ENCODE measurements around the gene CTXN1. TPM values are rescaled to one million over a fixed set of nuclear protein-coding genes. Genes with fewer than 3 reads are reported as not detected.

CTXN1 gene
- total RNA-seq, 2 donors from 2014 or later: 5.0 to 37.1 TPM

DNA sequence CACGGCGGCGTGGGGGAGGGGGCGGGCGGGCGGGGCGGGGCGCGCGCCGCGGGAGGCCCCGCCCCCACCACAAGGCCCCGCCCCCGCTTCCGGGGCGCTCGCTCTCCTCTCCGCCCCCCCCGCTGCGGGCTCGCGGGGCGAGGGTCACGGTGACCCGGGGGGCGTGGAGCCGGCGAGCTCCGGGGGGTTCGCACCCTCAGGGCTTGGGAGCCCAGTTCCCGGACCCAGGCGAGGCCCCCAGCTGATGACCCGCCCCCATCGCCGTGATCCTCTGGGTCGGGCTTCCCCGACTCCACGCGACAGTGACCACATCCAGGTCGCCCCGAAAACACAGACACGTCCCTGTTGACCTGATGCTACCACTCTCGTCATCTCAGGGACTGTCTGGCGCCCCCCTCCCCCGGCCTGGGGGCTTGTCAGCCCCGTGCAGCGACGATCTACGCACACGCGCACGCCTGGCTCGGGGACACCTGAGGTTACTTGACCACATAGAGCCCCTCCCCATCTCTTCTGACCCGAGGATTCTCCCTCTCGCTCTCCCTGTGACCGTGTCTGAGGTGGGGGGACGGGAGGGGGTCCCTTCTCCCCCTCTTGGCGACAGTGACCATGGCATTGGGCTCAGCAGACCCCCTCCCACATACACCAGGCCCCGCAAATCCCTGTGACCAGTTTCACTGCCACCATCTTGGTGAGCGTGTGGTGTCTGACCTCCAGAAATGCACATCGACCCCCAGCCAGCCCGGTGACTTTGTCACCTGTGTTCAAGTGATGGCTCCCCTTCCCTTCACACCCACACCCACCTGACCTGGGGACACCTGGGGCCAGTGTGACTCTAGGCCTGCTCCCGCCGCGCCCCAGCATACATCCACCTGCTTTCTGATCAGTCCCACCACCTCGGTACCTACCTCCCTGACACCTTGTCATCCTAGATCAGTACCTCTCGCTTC, 21.6 kb downstream of the CTXN1 start:
- Histone ChIP-seq H3K27ac (peak overlapping the region; percentile 83 to 93), H3K4me3 (peak overlapping the region; percentile 90 to 95), H3K4me1 (replicated peaks) (peaks cover 15% of the 10 kb centered on the region), H3K36me3 (no peaks in the 10 kb centered on the region), H3K27me3 (replicated peaks; ENCODE audit: insufficient read depth) (no peaks in the 10 kb centered on the region), H3K9me3 (no peaks in the 10 kb centered on the region)
- TF ChIP-seq POLR2AphosphoS5 (IDR thresholded peaks at IDR 0.05) (no peak), POLR2A (IDR thresholded peaks at IDR 0.05) (no peak)
- TF ChIP-seq, protein P1, sequence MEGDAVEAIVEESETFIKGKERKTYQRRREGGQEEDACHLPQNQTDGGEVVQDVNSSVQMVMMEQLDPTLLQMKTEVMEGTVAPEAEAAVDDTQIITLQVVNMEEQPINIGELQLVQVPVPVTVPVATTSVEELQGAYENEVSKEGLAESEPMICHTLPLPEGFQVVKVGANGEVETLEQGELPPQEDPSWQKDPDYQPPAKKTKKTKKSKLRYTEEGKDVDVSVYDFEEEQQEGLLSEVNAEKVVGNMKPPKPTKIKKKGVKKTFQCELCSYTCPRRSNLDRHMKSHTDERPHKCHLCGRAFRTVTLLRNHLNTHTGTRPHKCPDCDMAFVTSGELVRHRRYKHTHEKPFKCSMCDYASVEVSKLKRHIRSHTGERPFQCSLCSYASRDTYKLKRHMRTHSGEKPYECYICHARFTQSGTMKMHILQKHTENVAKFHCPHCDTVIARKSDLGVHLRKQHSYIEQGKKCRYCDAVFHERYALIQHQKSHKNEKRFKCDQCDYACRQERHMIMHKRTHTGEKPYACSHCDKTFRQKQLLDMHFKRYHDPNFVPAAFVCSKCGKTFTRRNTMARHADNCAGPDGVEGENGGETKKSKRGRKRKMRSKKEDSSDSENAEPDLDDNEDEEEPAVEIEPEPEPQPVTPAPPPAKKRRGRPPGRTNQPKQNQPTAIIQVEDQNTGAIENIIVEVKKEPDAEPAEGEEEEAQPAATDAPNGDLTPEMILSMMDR (IDR thresholded peaks at IDR 0.05): no peak
- no peak for DNase-seq (ENCODE audit: low spot score)
- intact Hi-C loops (cut with DNase I): loop anchor here (5.0 kb wide), 1 partner anchor 72 kb away; the partner anchor contains the start of gene EVI5L
- WGBS: 10% methylated on average over 54 of the region's 68 CpGs

DNA sequence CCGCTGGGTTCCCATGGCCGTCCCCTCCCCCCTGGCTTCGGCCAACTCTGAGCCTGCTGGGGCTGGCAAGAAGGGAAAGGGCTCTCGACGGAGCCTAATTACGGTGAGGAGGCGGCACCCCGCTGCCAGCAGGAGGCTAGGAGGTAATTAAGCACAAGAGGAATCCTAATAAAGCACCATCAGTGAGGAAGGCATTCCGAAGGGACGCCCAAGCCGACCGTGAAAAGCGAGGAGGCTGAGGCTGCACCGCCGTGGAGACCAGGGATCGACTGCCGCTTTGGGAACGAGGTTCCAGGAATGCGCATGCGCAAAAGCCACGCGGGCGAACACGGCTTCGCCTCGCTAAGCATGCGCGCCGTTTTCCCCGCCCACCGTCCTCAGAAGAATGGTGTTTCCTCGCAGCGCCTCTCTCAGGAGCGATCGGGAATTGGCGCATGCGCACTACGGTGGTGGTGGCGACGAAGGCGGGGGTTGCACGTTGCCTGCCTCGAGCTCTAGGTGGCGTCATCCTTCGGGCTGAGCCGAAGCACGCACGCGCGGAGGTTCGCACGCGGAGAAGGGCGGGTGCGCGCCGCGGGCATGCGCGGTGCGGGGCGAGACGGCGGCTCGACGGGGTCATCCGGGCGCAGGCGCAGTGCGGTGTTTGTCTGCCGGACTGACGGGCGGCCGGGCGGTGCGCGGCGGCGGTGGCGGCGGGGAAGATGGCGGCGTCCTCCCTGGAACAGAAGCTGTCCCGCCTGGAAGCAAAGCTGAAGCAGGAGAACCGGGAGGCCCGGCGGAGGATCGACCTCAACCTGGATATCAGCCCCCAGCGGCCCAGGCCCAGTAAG, 22.5 kb downstream of the CTXN1 start, which contains the start of gene MAP2K7:
Gene MAP2K7 (plus strand): TSS at position 634 of the 830 bp plus-strand sequence. CDS start 68 bp downstream, at position 702.
- peak within 1 kb of the TSS; percentile 90 to 95 for H3K4me3 ChIP-seq
- intact Hi-C loops (cut with DNase I): loop anchor here (5.0 kb wide), 1 partner anchor 71 kb away; the partner anchor contains the start of gene EVI5L
- peak; percentile 99 for DNase-seq (ENCODE audit: low spot score)
- no peaks in the 10 kb centered on the region for H3K9me3 ChIP-seq
- peak within 1 kb of the TSS; percentile 88 to 93 for H3K27ac ChIP-seq
- no peaks in the 10 kb centered on the region for H3K27me3 ChIP-seq (replicated peaks; ENCODE audit: insufficient read depth)
- no peaks in the 10 kb centered on the region for H3K36me3 ChIP-seq
- peaks cover 15% of the 10 kb centered on the region for H3K4me1 ChIP-seq (replicated peaks)
- peak; percentile 100 for TF ChIP-seq POLR2AphosphoS5 (IDR thresholded peaks at IDR 0.05)
- TF ChIP-seq, protein P1 (IDR thresholded peaks at IDR 0.05): peak; percentile 23 to 98 (median 91)
- peak; percentile 84 for TF ChIP-seq POLR2A (IDR thresholded peaks at IDR 0.05)
- under 1% methylated on average over 74 of the region's 89 CpGs for WGBS

DNA sequence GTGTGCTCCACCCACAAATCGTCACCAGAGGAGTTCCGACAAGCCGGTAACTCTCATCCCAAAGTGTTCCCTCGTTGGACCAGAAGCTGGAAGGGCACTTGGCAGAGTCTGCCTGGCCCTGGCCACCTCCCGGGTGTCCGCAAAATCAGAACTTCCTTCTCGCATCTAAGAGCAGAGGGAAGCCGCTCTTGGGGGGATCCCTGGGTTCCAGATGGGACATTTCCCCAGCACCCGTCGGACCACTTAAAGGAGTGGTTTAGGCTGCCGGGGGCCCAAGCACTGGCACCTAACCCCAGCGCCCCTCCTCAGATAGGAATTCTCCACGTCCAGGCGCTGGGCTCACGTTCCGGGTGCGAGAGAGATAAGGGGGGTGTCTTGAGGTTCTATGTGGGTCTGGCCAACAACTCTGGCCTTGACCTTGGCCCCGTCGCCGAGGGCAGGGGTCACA, 23.1 kb downstream of the CTXN1 start:
- peaks cover 15% of the 10 kb centered on the region for H3K4me1 ChIP-seq (replicated peaks)
- DNase-seq (ENCODE audit: low spot score): no peak
- H3K9me3 ChIP-seq: no peaks in the 10 kb centered on the region
- 11% methylated on average over 17 of the region's 20 CpGs for WGBS
- H3K27me3 ChIP-seq (replicated peaks; ENCODE audit: insufficient read depth): no peaks in the 10 kb centered on the region
- peak overlapping the region; percentile 88 to 93 for H3K27ac ChIP-seq
- no peaks in the 10 kb centered on the region for H3K36me3 ChIP-seq
- intact Hi-C loops (cut with DNase I): loop anchor here (5.0 kb wide), 1 partner anchor 71 kb away; the partner anchor contains the start of gene EVI5L
- H3K4me3 ChIP-seq: peak overlapping the region; percentile 40 to 95
- TF ChIP-seq POLR2AphosphoS5 (IDR thresholded peaks at IDR 0.05) (no peak), POLR2A (IDR thresholded peaks at IDR 0.05) (no peak)
- TF ChIP-seq, protein P1 (IDR thresholded peaks at IDR 0.05): no peak

DNA sequence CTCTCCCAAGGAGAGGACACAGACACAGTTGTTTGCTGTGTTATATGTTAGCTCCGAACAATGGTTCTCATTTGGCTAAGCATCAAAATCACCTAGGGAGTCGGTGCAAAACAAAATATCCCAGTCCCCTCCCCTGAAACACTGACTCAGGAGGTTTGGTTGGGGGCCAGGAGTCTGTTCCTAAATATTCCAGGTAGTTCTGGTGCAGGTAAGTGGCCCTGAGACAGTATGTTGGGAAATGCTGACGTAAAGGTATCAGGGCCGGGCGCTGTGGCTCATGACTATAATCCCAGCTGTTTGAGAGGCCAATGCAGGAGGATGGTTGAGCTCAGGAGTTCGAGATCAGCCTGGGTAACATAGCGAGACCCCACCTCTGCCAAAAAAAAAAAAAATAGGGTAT, 24.6 kb downstream of the CTXN1 start:
- 81% methylated on average over 7 of the region's 7 CpGs for WGBS
- intact Hi-C loops (cut with DNase I): loop anchor here (5.0 kb wide), 1 partner anchor 69 kb away; the partner anchor contains the start of gene EVI5L
- Histone ChIP-seq H3K27ac (no peak overlapping the region), H3K9me3 (no peaks in the 10 kb centered on the region), H3K4me3 (no peak overlapping the region), H3K36me3 (no peaks in the 10 kb centered on the region), H3K4me1 (replicated peaks) (peaks cover 15% of the 10 kb centered on the region), H3K27me3 (replicated peaks; ENCODE audit: insufficient read depth) (no peaks in the 10 kb centered on the region)
- TF ChIP-seq, protein P1 (IDR thresholded peaks at IDR 0.05): no peak
- TF ChIP-seq POLR2A (IDR thresholded peaks at IDR 0.05): no peak
- no peak for TF ChIP-seq POLR2AphosphoS5 (IDR thresholded peaks at IDR 0.05)
- DNase-seq (ENCODE audit: low spot score): no peak

Measured in prostate gland (tissue), 2 donors.